Measurements from ENCODE around the gene PCNX2.

- TF ChIP-seq CTCF (IDR thresholded peaks at IDR 0.05) (no peak), POLR2A (IDR thresholded peaks at IDR 0.05) (no peak), POLR2AphosphoS5 (IDR thresholded peaks at IDR 0.05) (no peak), EP300 (IDR thresholded peaks at IDR 0.05) (no peak)
These were observed 23.7 kb upstream of the PCNX2 start for GRCh38 chr1:233319272-233319671.

Measured in stomach (tissue), 4 donors.